Activated CD8-positive, alpha-beta memory T cell treated with anti-CD3 and anti-CD28 coated beads, Interleukin-2, amount 50 U/mL, for 1 hour (primary cell): ENCODE measurements around the gene RBM4B.
"Not testable (repeated sequence)": the region's sequence is repeated elsewhere in the genome, so short reads cannot be mapped to it uniquely, and the experiment has no call there.

Experiments used
- DNase-seq: peaks from one replicate; pipeline ENCODE4 v3.0.0-alpha.2; 2020; ENCODE audit errors: extremely low read depth

The RBM4B gene

DNA sequence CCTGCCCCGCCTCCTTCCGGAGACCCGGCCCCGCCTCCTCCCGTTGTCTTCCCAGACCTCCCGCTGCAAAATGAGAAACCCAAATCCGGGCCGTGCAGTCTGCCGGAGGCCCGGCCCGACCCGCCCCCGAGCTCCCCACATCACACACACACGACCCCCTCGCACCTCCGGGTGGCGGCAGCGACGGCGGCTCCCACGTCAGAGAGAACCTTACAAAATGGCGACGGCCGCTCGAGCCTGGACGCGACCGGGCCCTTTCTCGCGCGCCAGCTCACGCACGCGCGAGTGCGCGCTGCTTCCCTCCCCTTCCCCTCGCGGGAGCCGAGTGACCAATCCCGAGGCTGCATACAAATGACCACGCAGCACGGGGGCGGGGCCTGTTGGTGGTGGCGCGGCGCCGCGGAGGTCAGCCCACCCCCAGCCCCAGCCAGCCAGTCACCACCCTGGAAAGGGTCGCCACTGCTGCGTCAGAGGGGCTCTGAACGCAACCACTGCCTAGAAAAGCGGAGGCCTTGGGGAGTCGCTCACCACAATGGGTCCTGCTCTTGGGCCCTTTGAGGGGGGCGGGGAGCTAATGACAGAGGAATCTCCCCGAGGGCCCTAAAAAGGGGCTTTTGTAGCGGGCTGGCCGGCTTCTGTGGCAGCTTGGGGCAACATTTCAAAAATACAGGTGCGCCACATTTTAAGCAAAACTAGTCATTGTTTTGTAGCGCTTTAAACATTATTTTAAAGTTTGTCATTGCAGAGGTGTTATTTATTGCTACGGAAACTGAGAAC lies at the start of gene RBM4B:
TSS of gene RBM4B (minus strand) at position 289 of the 777 bp plus-strand sequence. CDS start 808 bp downstream, outside the sequence.
- peak; percentile 94 for DNase-seq

DNA sequence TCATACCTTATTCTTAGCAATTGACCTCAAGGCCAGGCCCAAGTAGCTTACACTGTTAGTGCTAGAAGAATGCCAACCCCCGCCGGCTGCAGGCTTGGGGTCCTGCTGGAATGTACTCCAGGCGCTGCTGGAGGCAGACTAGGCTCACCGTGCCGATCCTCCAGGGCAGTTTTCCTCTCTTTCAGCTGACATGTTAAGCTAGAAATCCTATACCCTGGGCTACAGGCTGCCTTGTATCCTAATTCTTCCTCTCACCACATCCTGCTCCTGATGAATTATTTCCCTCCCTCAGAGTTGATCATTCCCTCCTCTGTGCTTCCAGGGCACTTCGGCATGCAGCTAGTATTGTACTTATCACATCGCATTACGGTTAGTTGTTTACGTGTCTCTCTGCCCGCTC lies 48.0 kb upstream of the RBM4B start:
- DNase-seq, result no peak

- DNase-seq, result no peak
Measured at GRCh38 chr11:66725114-66725513, 47.4 kb upstream of the RBM4B start.

- not testable (repeated sequence) for DNase-seq
Measured at GRCh38 chr11:66724167-66724566, 46.5 kb upstream of the RBM4B start.

GRCh38 chr11:66723693-66724092 lies 46.0 kb upstream of the RBM4B start:
- no peak for DNase-seq

- DNase-seq, result no peak
Measured at GRCh38 chr11:66722745-66723651, 45.3 kb upstream of the RBM4B start.

DNA sequence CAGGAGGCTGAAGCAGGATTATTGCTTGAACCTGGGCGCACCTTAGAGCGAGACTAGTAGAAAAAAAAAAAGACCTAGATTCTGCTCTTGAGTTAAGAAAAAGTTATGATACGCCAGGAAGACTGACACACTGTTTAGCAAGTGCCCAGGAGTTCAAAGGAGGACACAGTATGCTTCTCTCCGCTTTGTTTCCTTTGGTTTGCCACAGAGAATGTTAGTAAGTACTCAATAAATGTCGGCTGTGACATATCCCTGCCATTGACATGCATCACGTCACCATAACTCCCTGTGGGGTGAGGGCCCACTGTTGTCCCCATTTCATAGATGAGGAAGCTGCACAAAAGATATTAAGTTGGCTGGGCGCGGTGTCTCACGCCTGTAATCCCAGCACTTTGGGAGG lies 44.3 kb upstream of the RBM4B start:
- DNase-seq, result no peak

DNA sequence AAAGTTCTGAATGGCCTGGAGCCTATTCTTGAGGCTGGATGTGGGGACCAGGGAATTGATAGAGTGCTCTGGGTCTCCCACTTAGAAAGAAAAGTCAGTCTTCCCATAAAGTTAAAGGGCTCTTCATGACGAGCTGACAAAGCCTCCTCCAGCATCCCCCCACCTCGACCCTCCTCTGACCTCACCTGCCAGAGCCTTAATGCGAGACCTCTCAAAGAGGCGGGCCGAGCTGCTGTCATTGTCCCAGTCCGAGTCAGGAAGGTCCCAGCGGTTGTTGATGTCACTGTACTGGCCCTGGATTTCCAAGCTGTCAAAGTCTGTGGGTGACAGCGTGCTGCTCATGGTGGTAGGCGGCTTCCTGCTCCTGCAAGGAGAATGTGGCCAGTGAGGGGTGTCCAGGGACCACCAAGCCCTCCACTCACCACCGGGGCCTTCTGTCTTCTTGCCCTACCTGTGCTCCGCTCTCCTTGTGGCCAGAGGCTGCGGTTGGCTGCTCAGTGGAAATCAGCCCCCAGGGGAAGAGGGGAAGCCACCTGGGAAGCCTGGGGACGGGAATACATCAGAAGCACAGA lies 43.3 kb upstream of the RBM4B start:
- no peak for DNase-seq

- no peak for DNase-seq
Measured at GRCh38 chr11:66720223-66720898, 42.7 kb upstream of the RBM4B start.

GRCh38 chr11:66719111-66719872 lies 41.6 kb upstream of the RBM4B start:
- DNase-seq, result no peak

DNA sequence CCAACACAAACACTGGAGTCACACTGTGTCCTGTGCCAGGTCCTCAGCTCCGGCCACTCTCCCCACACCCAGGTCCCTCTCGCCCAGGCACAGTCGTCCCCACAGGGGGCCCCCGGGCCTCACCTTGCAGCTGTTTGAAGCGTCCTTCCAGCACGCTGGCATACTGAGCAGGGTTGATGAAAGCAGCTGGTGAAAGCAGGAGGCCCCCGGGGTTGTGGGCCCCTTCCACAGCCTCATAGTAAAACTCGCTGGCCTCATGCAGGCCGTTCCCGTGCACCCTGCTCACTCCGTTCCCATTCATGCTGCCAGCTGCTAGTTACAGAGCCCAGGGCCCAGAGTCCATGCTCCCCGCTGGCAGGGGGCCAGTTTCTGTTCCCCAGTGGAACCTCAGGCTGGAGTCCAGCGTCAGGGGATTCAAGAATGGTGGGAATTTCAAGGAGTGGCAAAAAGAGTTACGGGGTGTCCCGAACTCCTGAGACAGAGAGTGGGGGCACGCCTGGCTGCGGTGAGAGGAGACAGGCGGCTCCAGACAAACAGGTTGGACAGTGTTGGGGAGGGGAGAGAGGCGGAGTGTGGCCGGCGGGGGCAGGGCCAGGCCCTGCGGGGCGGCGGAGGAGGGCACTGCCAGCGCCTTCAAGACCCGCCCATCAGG lies 40.8 kb upstream of the RBM4B start:
- DNase-seq, result no peak

DNA sequence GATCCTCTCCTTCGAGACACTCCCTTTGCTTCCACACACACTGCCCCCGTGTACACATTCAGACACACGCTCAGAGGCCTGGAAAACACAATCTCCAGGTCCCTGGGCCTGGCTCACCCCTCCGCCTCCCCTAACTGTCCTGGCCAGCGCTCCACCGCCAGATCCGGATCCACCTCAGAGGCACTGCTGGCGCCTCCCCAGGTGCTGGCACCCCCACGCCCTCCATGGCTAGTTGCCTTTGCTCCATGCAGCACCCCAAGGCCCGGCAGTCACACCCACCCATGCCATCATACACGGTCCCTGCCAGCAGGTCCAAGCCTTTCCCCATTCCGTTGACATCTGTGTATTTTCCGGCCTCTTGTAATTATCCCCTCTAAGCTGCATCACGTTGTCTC lies 40.2 kb upstream of the RBM4B start:
- no peak for DNase-seq

DNA sequence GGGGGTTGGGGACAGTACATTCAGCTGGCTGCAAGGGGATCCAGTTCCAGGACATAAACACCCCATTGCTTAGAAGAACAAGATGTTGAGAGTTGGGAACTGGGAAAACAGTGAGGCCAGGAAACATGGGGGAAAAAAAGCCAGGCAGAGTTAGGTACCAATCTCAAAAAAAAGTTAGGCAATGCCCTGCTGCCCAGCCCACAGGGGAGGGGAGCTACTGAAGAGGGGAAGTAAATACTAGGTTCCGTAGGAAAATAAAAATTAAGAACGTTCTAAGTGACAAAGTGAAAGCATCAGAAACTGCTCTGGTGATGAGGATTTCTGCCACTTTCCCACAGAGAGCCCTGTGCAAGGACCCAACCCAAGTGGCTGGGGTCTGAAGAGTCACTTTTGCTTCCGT lies 39.3 kb upstream of the RBM4B start:
- DNase-seq, result no peak

- DNase-seq, result no peak
Measured at GRCh38 chr11:66715346-66716085, 37.8 kb upstream of the RBM4B start.

- no peak for DNase-seq
Measured at GRCh38 chr11:66713746-66714480, 36.2 kb upstream of the RBM4B start.

- DNase-seq, result no peak
Measured at GRCh38 chr11:66710384-66710930, 32.8 kb upstream of the RBM4B start.

GRCh38 chr11:66708701-66709100 lies 31.0 kb upstream of the RBM4B start:
- DNase-seq, result no peak

DNA sequence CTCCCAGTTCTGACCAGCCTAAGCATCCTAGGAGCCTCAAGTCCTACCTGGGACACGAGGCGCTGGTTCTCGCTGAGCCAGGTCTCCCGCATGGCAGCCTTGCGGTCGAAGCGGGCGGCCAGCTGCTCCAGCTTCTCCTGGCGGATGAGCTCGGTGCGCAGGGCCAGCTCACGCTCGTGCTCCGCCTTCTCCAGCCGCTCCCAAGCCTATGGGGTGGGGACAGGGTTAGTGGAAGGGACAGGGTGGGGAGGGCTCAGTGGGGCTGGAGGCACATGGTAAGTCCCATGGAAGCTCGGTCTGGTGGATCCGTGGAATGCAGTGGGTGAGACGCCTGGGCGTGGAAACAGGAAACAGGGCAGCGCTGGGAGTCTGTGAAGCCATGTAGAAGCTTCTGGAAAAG lies 30.4 kb upstream of the RBM4B start:
- DNase-seq, result no peak

GRCh38 chr11:66707486-66707885 lies 29.8 kb upstream of the RBM4B start:
- no peak for DNase-seq
